22Rv1 (cell line): ENCODE data around the gene RPGR.

ENCODE experiments used
- H3K27ac ChIP-seq: fragments of 450-650 bp; 2 replicates; pipeline ENCODE4 v1.5.1; 2017
- CTCF ChIP-seq: fragments of 450-650 bp; IDR thresholded peaks from 2 replicates; pipeline ENCODE4 v1.5.1; 2017; ENCODE audit warnings: mild to moderate bottlenecking
- ZFX ChIP-seq: fragments of 450-650 bp; IDR thresholded peaks from 2 replicates; pipeline ENCODE4 v1.6.1; 2017; ENCODE audit warnings: antibody characterized with exemption, borderline replicate concordance

Gene RPGR

GRCh38 chrX:38342853-38343778 lies 15.8 kb upstream of the RPGR start:
- TF ChIP-seq ZFX (no peak), CTCF (no peak)

GRCh38 chrX:38341442-38341841 lies 14.1 kb upstream of the RPGR start:
- no peak overlapping the region for H3K27ac ChIP-seq
- TF ChIP-seq ZFX, result no peak
- no peak for TF ChIP-seq CTCF

More at GRCh38 chrX:38342853-38343778, 15.8 kb upstream of the RPGR start:
- no peak overlapping the region for H3K27ac ChIP-seq

- H3K27ac ChIP-seq, result no peak overlapping the region
- TF ChIP-seq ZFX, result no peak
- no peak for TF ChIP-seq CTCF
These were observed 9.4 kb upstream of the RPGR start for GRCh38 chrX:38336538-38337240.

GRCh38 chrX:38335382-38335781 lies 8.1 kb upstream of the RPGR start:
- TF ChIP-seq CTCF, result 0 out of 2 replicates have a peak, but pooled peaks have one; percentile 19
- TF ChIP-seq ZFX, result no peak

GRCh38 chrX:38332505-38332904 lies 5.2 kb upstream of the RPGR start:
- TF ChIP-seq ZFX (no peak), CTCF (no peak)
- H3K27ac ChIP-seq, result no peak overlapping the region

More at GRCh38 chrX:38335382-38335781, 8.1 kb upstream of the RPGR start:
- no peak overlapping the region for H3K27ac ChIP-seq

GRCh38 chrX:38327775-38328081 lies 419 bp upstream of the RPGR start:
- TF ChIP-seq CTCF, result peak; percentile 40
- no peak for TF ChIP-seq ZFX
- no peak overlapping the region for H3K27ac ChIP-seq

- TF ChIP-seq ZFX (no peak), CTCF (no peak)
- H3K27ac ChIP-seq, result no peak overlapping the region
These were observed 1.2 kb downstream of the RPGR start for GRCh38 chrX:38326086-38326485.
